22Rv1 (cell line): ENCODE results near the gene LRRC61.

Experiments
- CTCF ChIP-seq: fragments of 450-650 bp; IDR thresholded peaks from 2 replicates; pipeline ENCODE4 v1.5.1; 2017; ENCODE audit warnings: mild to moderate bottlenecking
- ZFX ChIP-seq: fragments of 450-650 bp; IDR thresholded peaks from 2 replicates; pipeline ENCODE4 v1.6.1; 2017; ENCODE audit warnings: antibody characterized with exemption, borderline replicate concordance

DNA sequence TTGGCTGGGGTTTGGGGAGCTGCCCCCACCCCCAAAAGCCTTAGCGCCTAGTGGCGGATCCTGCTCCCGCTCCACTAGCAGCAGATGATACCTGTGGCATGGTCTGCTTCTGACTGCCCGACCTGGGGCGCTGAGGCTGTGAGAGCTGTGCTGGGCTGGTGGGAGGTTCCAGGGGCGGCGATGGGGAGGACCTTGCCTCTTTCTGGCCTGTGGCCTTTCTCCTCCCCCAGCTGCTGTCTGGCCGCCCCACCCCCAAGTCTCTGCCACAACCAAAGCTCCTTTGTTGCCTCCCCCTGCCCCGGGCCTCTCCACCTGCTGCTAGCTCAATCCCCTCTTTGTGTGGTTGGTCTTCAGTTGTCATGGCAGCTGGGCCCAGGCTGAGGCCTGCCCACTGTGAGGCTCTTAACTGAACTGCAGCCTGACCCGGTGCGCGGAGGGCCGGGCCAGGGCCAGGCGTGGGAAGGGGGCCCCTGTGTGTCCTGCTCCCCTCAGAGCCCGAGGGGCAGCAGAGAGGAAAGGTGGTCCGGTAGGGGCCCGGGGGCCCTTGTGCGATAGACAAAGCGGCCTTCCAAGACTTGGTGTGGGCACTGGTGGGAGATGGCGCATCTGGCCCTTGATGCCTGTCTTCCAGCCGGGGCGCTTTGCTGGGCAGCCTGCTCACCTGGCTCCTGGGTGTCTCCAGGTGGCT lies 60.7 kb downstream of the LRRC61 start:
- no peak for TF ChIP-seq CTCF
- TF ChIP-seq ZFX: no peak
